GM19463 (cell line): ENCODE data around the gene LILRB5.
"Not testable (repeated sequence)": the region's sequence is repeated elsewhere in the genome, so short reads cannot be mapped to it uniquely, and the experiment has no call there.

ENCODE experiments used
- ATAC-seq: cut with Tn5 transposase; IDR thresholded peaks from one replicate; pipeline ENCODE4 v1.9.1; 2021; ENCODE audit warnings: mild to moderate bottlenecking, moderate library complexity; ENCODE audit not compliant: unreplicated experiment

Gene LILRB5

GRCh38 chr19:54245936-54246335 is 11.1 kb downstream of the LILRB5 start:
- ATAC-seq: no peak

GRCh38 chr19:54243809-54244208 is 13.3 kb downstream of the LILRB5 start:
- ATAC-seq: not testable (repeated sequence)

GRCh38 chr19:54242646-54243045 is 14.4 kb downstream of the LILRB5 start, which contains the start of gene LILRA6:
TSS of gene LILRA6 (minus strand) at chr19:54242790.
- not testable (repeated sequence) for ATAC-seq

- not testable (repeated sequence) for ATAC-seq
Measured at GRCh38 chr19:54242234-54242633, 14.8 kb downstream of the LILRB5 start.

- ATAC-seq: not testable (repeated sequence)
Measured at GRCh38 chr19:54240372-54241336, 16.4 kb downstream of the LILRB5 start.

- not testable (repeated sequence) for ATAC-seq
Measured at GRCh38 chr19:54239491-54240371, 17.3 kb downstream of the LILRB5 start.

- no peak for ATAC-seq
Measured at GRCh38 chr19:54233941-54234340, 23.1 kb downstream of the LILRB5 start.

- peak; percentile 51 for ATAC-seq
Measured at GRCh38 chr19:54231077-54231931, 25.8 kb downstream of the LILRB5 start.

- ATAC-seq: no peak
Measured at GRCh38 chr19:54230031-54230430, 27.0 kb downstream of the LILRB5 start.

GRCh38 chr19:54229146-54229545 is 27.9 kb downstream of the LILRB5 start:
- no peak for ATAC-seq

GRCh38 chr19:54224619-54225018 is 32.5 kb downstream of the LILRB5 start:
- not testable (repeated sequence) for ATAC-seq

- not testable (repeated sequence) for ATAC-seq
Measured at GRCh38 chr19:54223937-54224281, 33.2 kb downstream of the LILRB5 start.

- ATAC-seq: not testable (repeated sequence)
Measured at GRCh38 chr19:54223277-54223936, 33.7 kb downstream of the LILRB5 start.

GRCh38 chr19:54222474-54223276 is 34.4 kb downstream of the LILRB5 start, which contains the start of gene LILRB3:
TSS of gene LILRB3 (minus strand) at chr19:54223007. CDS start at chr19:54222976, 31 bp downstream.
- not testable (repeated sequence) for ATAC-seq

- not testable (repeated sequence) for ATAC-seq
Measured at GRCh38 chr19:54221947-54222346, 35.1 kb downstream of the LILRB5 start.

GRCh38 chr19:54219702-54220101 is 37.4 kb downstream of the LILRB5 start:
- ATAC-seq: not testable (repeated sequence)

- ATAC-seq: no peak
Measured at GRCh38 chr19:54218960-54219661, 38.0 kb downstream of the LILRB5 start.

- no peak for ATAC-seq
Measured at GRCh38 chr19:54218259-54218658, 38.8 kb downstream of the LILRB5 start.
